Mucosa of stomach (tissue), 1 donor: ENCODE measurements around the gene CHPF.
A peak's percentile ranks its signal among the peaks of the same experiment; 100 is the strongest.

Source experiments
- H3K27me3 ChIP-seq: one replicate; pipeline ENCODE4 v1.7.0; 2013; ENCODE audit warnings: mild to moderate bottlenecking, low read length; ENCODE audit not compliant: control insufficient read depth, insufficient read depth
- H3K36me3 ChIP-seq: one replicate; pipeline ENCODE4 v1.7.0; 2013; ENCODE audit warnings: low read length; ENCODE audit not compliant: control insufficient read depth, insufficient read depth
- H3K4me1 ChIP-seq: one replicate; pipeline ENCODE4 v1.7.0; 2013; ENCODE audit warnings: mild to moderate bottlenecking, low read length; ENCODE audit not compliant: control insufficient read depth, insufficient read depth
- H3K4me3 ChIP-seq: one replicate; pipeline ENCODE4 v1.7.0; 2013; ENCODE audit warnings: low read length
- H3K9ac ChIP-seq: one replicate; pipeline ENCODE4 v1.7.0; 2013; ENCODE audit warnings: mild to moderate bottlenecking, low read length, moderate library complexity
- H3K9me3 ChIP-seq: one replicate; pipeline ENCODE4 v1.7.0; 2013; ENCODE audit warnings: mild to moderate bottlenecking, low read length, moderate library complexity; ENCODE audit not compliant: control insufficient read depth
- donor health status: Pancreatic carcinoma.

The CHPF gene

DNA sequence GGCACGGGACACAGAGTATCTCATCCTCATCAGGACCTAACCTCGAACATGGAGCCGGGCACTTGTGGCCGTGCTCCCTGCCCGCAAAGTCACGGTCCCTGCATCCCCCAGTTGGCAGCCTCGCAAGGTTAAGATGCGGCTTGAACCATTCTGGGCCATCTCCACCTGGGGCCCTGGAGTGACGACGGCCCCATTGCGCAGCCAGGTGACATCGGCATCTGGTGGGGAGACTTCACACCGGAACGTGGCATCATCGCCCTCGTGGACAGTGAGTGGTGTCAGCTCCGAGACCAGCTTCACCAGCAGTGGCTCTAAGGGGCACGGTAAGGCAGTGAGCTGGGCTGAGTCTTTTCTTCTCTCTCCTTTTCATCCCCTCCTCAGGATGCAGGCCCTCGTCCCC lies 12.8 kb upstream of the CHPF start:
- no peaks in the 10 kb centered on the region for H3K36me3 ChIP-seq
- H3K4me3 ChIP-seq: no peak overlapping the region
- H3K9me3 ChIP-seq: no peaks in the 10 kb centered on the region
- H3K27me3 ChIP-seq: peaks cover 22% of the 10 kb centered on the region
- peaks cover 17% of the 10 kb centered on the region for H3K4me1 ChIP-seq
- H3K9ac ChIP-seq: no peak overlapping the region

DNA sequence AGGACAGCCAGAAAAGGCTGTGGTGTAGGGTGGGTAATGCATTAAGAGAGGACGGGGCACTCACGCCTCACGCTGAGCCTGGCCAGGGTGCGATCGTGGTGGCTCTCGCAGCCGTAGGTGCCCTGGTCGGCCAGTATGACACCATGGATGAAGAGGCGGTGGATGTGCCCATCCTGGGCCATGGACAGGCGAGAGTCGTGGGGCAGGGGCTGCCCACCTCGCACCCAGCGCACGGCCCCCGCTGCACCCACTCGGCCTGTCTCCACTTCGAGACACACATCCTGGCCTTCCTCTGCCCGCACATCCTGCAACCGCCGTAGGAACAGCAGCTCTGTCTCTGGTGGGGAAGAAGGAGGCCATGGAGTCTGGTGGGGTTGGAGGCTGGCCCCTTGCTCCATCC lies 12.3 kb upstream of the CHPF start:
- H3K27me3 ChIP-seq: peaks cover 27% of the 10 kb centered on the region
- H3K4me1 ChIP-seq: peaks cover 19% of the 10 kb centered on the region
- no peaks in the 10 kb centered on the region for H3K9me3 ChIP-seq
- no peak overlapping the region for H3K9ac ChIP-seq
- H3K4me3 ChIP-seq: no peak overlapping the region
- H3K36me3 ChIP-seq: no peaks in the 10 kb centered on the region

DNA sequence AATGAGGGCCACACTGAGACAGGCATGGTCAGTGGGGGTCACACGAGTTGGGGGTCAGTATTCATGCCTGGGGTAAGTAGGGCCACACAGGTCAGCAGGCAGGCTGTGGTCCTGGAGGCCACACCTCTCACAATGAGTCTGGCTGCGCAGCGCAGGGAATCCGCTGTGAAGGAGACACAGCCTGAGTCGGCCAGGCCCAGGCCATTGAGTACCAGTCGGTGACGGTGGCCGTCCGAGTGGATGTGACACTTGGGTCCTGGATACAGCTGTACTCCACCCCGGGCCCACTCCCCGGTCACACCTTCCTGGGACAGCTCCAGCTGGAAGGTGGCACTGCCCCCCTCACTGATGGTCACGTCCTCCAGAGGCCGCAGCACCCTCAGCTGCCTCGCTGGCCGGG lies 10.7 kb upstream of the CHPF start:
- H3K9ac ChIP-seq: no peak overlapping the region
- peaks cover 19% of the 10 kb centered on the region for H3K4me1 ChIP-seq
- no peaks in the 10 kb centered on the region for H3K36me3 ChIP-seq
- no peak overlapping the region for H3K4me3 ChIP-seq
- no peaks in the 10 kb centered on the region for H3K9me3 ChIP-seq
- H3K27me3 ChIP-seq: peaks cover 31% of the 10 kb centered on the region

DNA sequence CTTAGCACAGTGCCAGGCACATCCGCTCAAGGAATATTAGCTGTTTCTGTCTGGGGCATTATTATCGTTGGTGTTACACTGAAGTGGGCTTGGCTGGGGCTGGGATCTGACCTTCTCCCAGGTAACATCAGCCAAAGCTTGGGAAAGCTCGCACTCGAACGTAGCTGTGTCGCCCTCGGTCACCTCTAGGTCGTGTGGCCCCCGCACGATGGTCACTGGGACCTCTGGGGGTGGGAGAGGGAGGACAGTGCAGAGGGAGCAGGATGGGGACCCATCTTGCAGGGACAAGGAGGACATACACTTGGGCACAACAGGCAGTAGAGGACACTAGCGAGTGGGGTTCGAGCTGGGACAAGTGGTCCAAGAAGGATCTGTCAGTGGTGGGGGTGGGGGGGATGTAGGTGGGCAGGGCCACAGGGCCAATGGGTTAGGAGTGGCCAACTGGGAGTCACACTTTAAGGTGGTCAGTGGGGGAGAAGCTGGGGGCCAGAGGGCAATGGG lies 9.9 kb upstream of the CHPF start:
- Histone ChIP-seq H3K4me1 (peaks cover 19% of the 10 kb centered on the region), H3K9me3 (no peaks in the 10 kb centered on the region), H3K4me3 (no peak overlapping the region), H3K27me3 (peaks cover 31% of the 10 kb centered on the region), H3K9ac (peak overlapping the region; percentile 7), H3K36me3 (no peaks in the 10 kb centered on the region)

DNA sequence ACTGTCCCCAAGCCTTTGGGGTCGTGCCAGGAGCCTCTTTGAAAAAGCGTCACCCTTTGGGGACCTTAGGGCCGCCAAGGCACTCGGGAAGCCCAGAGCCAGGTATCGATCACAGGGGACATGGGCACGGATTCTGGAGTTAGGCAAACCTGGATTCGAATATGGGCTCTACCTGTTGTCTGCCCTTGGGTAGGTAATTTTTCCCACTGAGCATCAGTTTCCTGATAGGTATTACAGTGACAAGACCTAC lies 9.5 kb upstream of the CHPF start:
- Histone ChIP-seq H3K9me3 (no peaks in the 10 kb centered on the region), H3K4me1 (peaks cover 19% of the 10 kb centered on the region), H3K9ac (peak overlapping the region; percentile 7), H3K36me3 (no peaks in the 10 kb centered on the region), H3K4me3 (no peak overlapping the region), H3K27me3 (peaks cover 31% of the 10 kb centered on the region)

DNA sequence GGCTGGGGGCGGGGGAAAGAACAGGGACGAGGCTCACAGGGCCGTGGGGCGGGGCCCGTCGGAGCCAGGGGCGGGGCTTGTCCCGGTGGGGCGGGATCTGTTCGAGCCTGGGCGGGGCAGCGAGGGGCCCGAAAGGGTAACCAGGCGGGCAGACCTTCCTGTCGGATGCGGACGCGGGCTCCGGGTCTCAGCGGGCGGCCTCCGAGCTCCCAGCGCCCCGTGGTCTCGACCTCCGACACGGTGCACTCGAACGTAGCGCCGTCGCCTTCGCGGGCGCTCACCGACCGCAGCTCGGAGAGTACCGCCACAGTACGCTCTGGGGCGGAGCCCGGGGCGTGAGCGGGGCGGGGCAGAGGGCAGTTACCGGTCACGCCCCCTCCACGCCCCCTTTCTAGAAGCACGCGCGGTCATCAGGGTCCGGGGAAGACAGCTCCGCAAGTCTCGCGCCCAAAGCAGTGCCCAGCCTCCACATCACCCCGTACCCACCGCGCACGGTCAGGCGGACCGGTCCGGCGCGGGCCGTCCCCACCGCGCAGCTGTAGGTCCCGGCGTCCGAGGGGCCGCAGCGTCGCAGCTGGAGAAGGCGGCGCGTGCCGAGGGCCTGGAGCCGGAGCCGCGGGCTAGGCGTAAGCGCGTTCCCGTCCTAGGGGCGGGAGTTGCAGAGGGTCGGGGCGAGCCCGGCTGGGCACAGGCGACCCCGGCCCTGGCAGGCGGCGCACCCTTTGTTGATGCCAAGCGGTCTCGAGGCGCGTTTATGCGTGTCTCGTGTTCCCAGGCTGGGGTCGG lies 9.0 kb upstream of the CHPF start:
- Histone ChIP-seq H3K4me3 (peak overlapping the region; percentile 6), H3K9me3 (no peaks in the 10 kb centered on the region), H3K27me3 (peaks cover 31% of the 10 kb centered on the region), H3K4me1 (peaks cover 19% of the 10 kb centered on the region), H3K36me3 (no peaks in the 10 kb centered on the region), H3K9ac (no peak overlapping the region)

DNA sequence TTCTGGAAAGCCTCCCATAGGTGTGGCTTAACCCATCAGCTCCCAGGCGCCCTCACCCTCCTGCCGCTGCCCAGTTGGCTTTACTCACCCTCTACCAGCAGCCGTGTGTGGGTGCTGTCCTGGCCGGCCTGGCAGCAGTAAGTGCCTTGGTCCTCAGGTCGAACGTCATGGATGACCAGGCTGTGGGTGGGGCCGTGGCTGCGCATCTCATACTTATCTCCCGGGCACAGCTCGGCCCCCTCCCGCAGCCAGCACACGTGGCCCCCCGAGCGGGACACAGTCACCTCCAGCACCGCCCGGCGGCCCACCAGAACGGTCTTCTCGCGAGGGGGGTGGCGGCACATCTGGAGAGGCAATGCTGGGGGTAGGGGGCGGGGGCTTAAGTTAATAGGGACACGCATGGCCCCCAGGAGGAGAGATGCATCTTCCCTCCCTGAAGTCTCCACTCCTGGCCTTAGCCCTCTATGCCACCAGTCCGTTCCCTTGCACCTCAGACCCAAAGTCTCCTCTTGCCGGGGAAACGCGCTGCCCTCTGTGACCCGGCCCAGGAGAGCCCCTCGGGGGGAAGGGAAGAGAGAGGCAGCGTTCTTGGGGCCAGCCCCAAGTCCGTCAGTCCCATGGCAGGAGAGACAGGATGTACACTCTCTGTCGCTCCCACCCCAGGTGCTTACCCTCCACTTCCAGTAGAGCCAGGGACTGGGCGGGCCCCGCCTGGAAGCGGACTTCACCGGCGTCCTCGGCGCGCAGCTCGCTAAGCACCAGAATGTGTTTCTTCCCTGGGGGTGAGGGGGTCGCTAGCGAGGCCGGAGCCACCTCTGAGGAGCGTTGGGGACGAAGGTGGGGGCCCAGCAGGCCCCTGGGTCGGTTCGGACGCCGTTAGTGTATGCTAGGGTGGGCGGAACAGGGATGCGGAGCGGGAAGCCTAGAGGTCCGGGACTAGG lies 8.1 kb upstream of the CHPF start:
- H3K9me3 ChIP-seq: no peaks in the 10 kb centered on the region
- no peaks in the 10 kb centered on the region for H3K36me3 ChIP-seq
- H3K4me3 ChIP-seq: peak overlapping the region; percentile 6
- no peak overlapping the region for H3K9ac ChIP-seq
- H3K4me1 ChIP-seq: peaks cover 19% of the 10 kb centered on the region
- H3K27me3 ChIP-seq: peaks cover 31% of the 10 kb centered on the region

DNA sequence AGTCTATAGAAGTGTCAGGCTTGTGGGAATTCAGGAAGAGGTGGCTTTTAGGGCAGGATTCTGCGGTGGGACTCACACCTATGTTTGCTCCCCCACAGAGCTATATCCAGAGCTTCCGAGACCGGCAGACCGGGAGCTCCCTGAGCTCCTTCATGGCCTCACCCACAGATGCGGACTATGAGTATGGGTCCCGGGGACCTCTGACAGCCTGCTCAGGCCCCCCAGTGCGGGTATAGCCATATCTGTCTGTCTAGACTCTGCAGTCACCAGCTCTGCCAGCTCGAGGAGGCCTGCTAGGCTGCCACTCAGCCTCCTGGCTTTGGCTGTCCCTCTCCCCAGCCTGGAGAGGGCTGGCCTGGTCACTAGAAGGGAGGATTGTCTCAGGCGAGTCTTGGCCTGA lies 6.0 kb upstream of the CHPF start:
- Histone ChIP-seq H3K27me3 (peaks cover 31% of the 10 kb centered on the region), H3K4me1 (peaks cover 19% of the 10 kb centered on the region), H3K36me3 (no peaks in the 10 kb centered on the region)

DNA sequence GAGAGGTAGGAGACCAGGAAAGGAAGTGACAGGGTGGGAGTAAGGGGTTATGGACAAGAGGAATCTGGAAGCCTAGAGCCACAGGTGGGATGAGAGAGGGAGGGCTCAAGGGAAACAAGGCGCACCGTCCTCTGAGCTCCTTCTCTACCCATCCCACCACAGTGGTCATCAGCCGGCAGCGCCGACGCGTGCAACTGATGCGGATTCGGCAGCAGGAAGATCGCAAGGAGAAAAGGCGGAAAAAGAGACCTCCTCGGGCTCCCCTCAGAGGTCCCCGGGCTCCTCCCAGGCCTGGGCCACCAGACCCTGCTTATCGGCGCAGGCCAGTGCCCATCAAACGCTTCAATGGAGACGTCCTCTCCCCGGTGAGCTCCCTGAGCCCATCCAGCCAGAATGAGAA lies 5.4 kb upstream of the CHPF start:
- H3K36me3 ChIP-seq: no peaks in the 10 kb centered on the region

More for the DNA sequence above, 6.0 kb upstream of the CHPF start:
- Histone ChIP-seq H3K9me3 (no peaks in the 10 kb centered on the region), H3K4me3 (no peak overlapping the region), H3K9ac (no peak overlapping the region)

DNA sequence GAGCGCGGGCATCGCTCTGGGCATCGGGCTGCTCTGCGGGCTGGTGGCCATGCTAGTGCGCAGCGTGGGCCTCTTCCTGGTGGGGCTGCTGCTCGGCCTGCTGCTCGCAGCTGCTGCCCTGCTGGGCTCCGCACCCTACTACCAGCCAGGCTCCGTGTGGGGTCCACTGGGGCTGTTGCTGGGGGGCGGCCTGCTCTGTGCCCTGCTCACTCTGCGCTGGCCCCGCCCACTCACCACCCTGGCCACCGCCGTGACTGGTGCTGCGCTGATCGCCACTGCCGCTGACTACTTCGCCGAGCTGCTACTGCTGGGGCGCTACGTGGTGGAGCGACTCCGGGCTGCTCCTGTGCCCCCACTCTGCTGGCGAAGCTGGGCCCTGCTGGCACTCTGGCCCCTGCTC lies 4.0 kb upstream of the CHPF start:
- peaks cover 11% of the 10 kb centered on the region for H3K4me1 ChIP-seq
- H3K9ac ChIP-seq: no peak overlapping the region
- H3K9me3 ChIP-seq: no peaks in the 10 kb centered on the region
- no peak overlapping the region for H3K4me3 ChIP-seq
- no peaks in the 10 kb centered on the region for H3K36me3 ChIP-seq
- H3K27me3 ChIP-seq: peaks cover 17% of the 10 kb centered on the region

More for the DNA sequence above, 5.4 kb upstream of the CHPF start:
- Histone ChIP-seq H3K4me1 (peaks cover 19% of the 10 kb centered on the region), H3K27me3 (peaks cover 31% of the 10 kb centered on the region), H3K9me3 (no peaks in the 10 kb centered on the region), H3K4me3 (no peak overlapping the region), H3K9ac (no peak overlapping the region)

DNA sequence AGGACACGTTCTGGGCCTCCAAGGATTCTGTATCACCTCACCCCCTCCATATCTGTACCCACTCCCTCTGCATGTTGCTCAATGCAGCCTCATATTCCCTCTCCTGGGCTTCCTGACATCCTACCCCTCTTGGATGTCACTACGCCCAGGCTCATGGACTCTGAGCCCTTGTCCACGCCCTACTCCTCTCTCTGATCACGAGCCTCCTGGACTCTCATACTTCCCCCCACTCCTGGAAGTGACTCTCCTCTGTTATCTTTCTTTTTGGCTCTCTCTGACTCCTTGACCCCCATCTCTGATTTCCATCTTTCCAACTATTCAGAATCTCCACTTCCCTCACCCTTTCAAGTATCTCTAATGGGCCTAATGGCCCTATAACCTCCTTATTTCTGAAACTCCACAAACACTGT lies 2.3 kb upstream of the CHPF start:
- Histone ChIP-seq H3K9me3 (no peaks in the 10 kb centered on the region), H3K36me3 (no peaks in the 10 kb centered on the region), H3K4me3 (no peak overlapping the region), H3K27me3 (peaks cover 4% of the 10 kb centered on the region), H3K9ac (no peak overlapping the region), H3K4me1 (peaks cover 14% of the 10 kb centered on the region)

DNA sequence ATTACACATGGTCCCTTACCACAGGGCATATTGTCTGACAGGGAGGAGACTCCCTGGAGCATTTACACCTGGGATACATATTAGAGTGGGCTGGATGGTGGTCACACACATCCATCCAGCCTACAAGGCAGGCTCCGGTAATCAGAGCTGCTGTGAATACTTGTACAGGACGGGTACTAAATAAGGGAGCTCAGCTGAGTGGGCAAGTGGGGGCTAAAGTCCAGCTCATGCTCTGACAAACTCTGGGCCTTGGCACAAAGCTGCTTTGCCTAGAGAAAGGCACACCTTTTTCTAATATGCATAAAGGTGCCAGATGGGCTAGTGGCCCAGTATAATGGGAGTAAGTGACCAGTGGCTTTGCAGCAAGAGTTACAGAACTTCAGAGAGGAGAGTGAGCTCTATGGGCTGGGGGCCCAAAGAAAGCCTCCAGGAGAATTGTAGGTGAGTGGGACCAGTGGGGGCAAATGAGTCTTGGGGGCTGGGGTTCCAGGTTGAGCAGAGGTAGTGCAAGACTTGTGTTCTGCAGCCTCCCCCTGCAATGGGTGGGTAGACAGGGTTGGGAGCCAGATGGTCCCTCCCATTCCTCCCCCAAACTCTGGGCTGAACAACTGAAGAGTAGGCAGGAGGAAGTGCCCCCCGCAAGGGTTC lies 1.8 kb upstream of the CHPF start:
- Histone ChIP-seq H3K4me3 (no peak overlapping the region), H3K36me3 (no peaks in the 10 kb centered on the region), H3K4me1 (peaks cover 14% of the 10 kb centered on the region), H3K9ac (no peak overlapping the region), H3K27me3 (no peaks in the 10 kb centered on the region), H3K9me3 (no peaks in the 10 kb centered on the region)
